Fibroblast of the aortic adventitia (primary cell): ENCODE data around the gene SIX1. TPM values are rescaled to one million over a fixed set of nuclear protein-coding genes. Genes with fewer than 3 reads are reported as not detected.

Source experiments
- DNase-seq: peaks from one replicate; pipeline ENCODE4 v3.0.0-alpha.2; 2010; ENCODE audit warnings: low read depth
- H3K4me3 ChIP-seq: 2 replicates; pipeline ENCODE4 v1.5.1; 2011; ENCODE audit warnings: low read depth, mild to moderate bottlenecking, control low read depth, low read length, moderate library complexity
- total RNA-seq: library from RNA; depleted of rRNA; stranded (reverse); fragments of >200 nt; gene quantifications from 2 replicates; pipeline ENCODE4 v1.2.3, GENCODE V29; 2012; ENCODE audit warnings: low replicate concordance
- TF ChIP-seq, protein P1 (sequence below): IDR thresholded peaks from 2 replicates; pipeline ENCODE4 v1.5.1; 2011; ENCODE audit warnings: mild to moderate bottlenecking, low read length, control low read depth, inconsistent platforms; ENCODE audit not compliant: insufficient read depth

SIX1 gene
- total RNA-seq, 1 donor = 9.6 TPM

DNA sequence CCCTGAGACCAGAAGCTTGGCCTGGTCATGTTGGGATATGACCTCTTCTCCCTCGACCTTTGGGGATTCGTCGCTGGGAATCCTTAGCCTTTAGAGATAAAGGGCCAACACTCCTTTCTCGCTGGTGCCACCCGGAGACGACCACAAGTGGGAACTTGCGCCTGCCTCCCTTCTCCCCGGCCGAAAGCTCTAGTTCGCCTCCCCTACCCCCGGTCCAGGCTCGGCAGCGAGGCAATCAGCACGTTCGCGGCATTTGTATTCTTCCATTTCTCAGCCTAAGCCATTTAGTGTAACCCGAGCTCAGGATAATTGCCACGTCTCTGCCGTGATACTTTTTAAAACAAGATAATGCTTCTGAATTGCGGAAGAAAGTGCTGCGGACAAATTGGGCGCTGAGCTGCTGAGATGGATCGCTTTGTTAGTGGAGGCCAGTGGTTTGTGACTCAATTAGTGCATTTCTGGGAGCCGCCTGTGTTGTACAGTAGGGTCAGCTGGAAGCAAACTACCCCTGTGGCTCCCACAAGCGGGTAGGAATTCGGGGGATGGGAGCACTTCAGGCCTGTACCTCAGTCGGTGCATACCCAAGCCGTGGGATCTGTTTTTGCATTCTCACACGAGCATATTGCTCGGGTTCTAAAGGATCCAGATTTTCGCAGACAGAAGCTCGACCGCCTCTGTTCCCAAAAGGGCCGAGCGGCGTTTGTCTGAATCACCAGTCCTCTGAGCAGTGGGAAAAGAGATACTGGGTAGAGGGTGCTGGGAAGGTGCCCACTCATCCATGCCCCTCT is 6.8 kb upstream of the SIX1 start:
- no peak for DNase-seq
- TF ChIP-seq, protein P1, sequence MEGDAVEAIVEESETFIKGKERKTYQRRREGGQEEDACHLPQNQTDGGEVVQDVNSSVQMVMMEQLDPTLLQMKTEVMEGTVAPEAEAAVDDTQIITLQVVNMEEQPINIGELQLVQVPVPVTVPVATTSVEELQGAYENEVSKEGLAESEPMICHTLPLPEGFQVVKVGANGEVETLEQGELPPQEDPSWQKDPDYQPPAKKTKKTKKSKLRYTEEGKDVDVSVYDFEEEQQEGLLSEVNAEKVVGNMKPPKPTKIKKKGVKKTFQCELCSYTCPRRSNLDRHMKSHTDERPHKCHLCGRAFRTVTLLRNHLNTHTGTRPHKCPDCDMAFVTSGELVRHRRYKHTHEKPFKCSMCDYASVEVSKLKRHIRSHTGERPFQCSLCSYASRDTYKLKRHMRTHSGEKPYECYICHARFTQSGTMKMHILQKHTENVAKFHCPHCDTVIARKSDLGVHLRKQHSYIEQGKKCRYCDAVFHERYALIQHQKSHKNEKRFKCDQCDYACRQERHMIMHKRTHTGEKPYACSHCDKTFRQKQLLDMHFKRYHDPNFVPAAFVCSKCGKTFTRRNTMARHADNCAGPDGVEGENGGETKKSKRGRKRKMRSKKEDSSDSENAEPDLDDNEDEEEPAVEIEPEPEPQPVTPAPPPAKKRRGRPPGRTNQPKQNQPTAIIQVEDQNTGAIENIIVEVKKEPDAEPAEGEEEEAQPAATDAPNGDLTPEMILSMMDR = no peak
- H3K4me3 ChIP-seq = no peak overlapping the region

DNA sequence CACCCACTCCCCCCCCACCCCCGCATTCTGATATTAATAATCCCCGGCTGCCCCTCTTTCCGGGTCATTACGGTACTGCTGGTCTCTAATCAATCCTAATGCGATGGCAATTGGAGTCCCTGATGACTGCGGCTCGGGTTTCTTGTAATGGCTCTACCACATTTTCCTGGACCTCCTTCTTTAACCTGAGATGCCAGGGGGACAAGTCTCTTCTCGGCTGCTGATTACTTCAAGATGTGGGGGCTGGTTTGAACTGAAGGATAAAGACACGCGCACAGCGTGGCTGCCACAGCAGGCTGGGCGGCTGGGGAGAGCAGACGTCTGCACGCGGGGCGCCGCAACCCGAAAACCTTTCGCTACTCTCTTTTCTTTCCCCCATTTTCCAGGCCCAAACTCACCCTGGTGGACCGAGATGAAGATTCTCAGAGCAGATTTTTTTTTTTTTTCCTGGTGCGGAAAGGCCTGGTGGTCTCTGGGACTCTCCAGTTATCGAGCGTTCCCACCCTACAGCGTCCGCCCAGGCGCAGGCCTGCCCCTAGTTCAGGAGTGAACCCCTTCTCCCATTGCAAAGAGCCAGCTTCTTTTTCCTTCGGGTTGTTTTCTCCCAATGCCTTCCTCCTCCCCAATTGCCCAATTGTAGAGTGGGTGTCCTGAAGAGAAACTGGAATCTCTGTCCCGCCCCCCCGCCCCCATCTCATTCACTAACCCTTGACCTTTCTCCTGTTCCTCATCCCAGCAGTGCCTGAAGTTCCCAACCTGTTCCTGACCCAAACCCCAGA is 6.0 kb upstream of the SIX1 start:
- TF ChIP-seq, protein P1 = no peak
- H3K4me3 ChIP-seq = no peak overlapping the region
- DNase-seq = no peak

DNA sequence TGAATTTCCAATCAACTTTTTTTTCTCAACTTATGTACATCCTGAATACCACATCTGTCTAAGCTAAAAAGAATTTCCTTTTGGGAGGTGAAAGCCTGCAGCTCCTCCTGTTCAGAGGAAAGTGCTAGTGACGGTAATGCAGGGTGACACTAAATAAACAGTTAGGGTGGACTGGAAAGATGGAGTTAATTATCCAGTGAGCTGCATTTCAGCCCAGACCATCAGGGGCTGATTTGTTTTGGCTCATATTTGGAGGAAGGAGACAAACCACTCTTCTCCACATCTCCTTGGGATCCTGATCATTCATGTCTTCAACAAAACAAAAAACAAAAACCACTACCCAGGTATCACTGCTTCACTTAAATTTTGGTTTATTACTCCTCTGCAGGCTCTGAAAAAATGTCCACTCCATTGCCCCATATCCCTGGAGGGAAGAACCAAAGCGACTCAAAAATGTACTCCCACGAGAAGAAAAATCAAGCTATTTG is 5.1 kb upstream of the SIX1 start:
- TF ChIP-seq, protein P1 = no peak
- no peak overlapping the region for H3K4me3 ChIP-seq
- DNase-seq = peak; percentile 54

DNA sequence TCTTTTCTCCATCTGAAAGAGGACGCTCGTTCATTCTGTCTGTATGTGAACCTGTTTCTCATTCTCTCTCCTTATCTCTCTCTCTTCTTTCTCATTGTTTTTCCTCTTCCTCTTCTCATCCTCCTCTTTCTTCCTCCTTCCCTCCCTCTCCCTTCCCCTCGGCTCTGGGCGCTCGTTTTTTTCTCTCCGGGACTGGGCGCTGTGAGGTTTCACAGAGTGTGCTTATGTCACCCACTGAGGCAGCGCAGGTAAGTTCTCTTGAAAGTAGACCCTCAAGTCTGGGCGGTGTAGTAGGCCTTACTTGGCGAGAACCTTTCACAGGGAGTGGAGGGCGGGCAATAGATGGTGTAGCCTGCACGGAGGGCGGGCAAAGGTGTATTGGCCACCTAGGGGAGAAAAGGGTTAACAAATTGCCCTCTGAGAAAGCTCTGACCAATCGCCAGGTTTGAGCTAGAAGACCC is 4.5 kb upstream of the SIX1 start:
- H3K4me3 ChIP-seq = no peak overlapping the region
- no peak for DNase-seq
- TF ChIP-seq, protein P1 = no peak

DNA sequence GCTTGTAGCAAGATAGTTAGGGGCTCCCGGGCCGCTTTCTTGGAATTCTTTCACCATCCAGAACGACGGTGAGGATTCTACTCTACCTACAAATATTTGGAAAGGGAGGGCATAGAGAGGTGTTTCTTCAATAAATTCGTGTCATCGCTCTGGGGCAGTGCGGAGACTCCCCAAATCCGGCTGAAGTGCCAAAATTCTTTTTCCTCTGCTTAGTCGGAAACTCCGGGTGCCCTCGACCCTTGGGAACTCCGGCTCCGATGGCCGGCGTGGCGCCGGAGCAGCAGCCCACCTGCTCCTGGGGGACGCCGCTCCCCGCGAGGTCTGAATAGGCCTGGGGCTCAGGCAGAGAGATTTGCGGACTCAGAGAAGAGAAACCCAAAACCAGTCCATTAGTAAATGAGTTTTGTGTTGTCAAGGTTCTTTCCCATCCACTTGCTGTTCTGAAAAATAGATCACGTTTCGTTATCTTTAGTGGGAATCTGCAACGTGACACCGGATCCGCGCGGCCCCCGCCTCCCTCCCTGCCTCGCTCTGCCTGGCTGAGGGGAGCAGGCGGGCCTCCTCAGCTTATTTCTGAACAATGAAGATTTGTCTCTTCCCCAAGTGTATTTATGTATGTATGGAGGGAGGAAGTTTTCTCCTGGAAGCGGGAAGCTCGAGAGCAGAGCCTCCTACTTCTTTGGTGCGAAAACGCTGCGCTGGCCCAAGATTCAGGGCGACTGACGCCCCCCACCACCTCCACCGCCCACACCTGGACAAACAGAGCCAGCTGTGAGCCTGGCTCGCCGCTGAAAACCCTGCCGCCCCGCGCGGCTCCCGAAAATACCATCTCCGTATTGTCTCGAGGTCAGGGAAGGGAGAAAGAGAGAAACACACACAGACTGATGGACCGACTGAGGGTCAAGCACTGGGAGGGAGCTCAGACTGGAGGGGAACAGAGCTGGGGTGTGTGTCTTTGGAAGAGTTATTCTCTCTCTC is 3.7 kb upstream of the SIX1 start:
- no peak overlapping the region for H3K4me3 ChIP-seq
- no peak for DNase-seq
- TF ChIP-seq, protein P1 = no peak
